GM20431 (cell line): ENCODE data around the gene DPEP2NB.
"Not testable (repeated sequence)": the region's sequence is repeated elsewhere in the genome, so short reads cannot be mapped to it uniquely, and the experiment has no call there.

Experiments
- in situ Hi-C: fragments of 300-500 bp; cut with MseI, MboI; formaldehyde crosslinking; loops from one replicate; pipeline ENCODE4 v1.15.0; 2020; ENCODE audit warnings: low sequenced_read_pairs; ENCODE audit not compliant: unreplicated experiment

Gene DPEP2NB

DNA sequence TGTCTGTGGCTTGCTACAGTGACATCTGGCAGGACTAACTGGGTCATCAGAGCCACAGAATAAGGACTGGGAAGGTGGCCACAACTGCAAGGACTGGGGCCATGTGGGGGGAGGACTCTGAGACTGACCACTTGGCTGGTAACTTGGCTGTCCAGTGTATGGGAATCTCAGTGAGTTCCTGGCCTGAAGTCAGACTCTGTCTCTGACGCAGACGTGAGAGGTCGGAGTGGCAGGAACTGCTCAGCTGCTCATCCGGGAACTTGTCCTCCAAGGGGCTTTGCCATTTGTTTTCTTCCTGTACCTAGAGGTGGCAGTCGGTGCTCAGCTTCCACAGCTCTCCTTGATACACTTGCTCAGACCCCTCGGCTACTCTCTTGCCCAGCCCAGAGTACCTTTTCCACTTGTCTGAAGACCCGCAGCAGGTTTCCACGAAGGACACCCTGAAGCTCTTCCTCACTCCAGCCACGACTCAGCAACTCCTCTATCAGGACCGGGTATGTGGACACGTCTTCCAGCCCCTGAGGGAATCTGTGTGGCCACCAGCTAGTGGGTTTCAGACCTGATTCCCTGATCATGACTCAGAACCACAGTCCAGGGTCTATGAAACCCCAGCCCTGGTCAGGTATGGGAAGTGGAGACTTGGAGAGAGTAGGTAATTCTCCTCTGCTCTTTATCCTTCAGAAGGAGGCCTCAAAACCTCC lies 28.1 kb downstream of the DPEP2NB start:
- in situ Hi-C loops, result no loop called here

DNA sequence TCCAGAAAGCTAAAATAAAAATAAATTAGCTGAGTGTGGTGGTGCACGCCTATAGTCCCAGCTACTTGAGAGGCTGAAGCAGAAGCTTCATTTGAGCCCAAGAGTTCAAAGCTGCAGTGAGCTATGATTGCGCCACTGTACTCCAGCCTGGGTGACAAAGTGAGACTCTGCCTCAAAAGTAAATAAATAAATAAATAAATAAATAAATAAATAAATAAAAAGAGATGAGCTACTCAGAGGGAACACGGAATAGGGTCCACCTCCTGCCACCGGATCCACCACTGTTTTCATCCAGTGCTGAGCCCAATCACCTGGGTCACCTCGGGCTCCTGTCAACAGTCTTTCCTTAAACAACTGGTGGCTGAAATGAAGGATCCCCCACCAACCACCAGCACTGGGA lies 28.8 kb downstream of the DPEP2NB start:
- in situ Hi-C loops, result no loop called here

DNA sequence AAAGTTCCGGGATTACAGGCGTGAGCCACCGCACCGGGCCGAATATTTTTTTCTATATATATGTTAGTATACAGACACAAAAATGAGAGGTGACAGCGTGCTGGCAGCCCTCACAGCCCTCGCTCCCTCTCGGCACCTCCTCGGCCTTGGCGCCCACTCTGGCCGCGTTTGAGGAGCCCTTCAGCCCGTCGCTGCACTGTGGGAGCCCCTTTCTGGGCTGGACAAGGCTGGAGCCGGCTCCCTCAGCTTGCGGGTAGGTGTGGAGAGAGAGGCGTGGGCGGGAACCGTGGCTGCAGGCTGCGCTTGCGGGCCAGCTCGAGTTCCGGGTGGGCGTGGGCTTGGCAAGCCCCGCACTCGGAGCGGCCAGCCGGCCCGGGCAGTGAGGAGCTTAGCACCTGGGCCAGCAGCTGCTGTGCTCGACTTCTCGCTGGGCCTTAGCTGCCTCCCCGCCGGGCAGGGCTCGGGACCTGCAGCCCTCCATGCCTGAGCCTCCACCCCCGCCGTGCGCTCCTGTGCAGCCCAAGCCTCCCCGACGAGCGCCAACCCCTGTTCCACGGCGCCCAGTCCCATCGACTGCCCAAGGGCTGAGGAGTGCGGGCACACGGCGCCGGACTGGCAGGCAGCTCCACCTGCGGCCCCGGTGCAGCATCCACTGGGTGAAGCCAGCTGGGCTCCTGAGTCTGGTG lies 33.6 kb downstream of the DPEP2NB start:
- in situ Hi-C loops, result no loop called here

DNA sequence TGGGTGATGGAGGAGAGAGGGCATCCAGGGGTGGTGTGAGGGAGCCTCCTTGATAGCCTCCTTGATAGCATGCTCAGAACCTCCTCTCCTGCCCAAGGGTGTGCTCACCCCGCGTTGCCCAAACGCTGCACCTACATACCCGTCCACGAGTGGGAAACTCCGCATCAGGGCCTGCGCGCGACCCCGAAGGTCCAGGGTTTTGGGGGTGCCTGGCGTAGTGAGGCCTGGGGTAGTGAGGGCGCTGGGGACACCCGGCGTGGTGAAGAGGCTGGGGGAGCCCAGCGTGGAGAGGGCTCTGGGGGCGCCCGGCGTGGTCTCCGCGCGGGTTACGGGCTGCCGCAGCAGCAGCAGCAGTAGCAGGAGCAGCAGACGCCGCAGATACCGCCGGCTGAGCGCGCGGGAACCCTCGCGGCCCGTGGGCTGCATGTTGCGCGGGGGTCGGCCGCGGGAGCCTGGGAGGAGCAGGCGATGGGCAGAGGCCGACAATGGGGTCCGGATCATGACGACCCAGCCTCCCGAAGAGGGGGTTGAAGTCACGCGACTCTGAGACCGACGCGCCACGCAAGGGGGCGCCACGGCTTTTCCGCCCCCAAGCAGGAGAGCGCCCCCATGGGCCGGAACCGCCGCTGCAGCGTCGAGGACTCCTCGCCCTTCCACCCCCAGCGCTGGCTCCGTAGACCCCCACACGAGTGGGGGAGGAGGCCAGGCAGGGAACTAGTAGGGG lies 35.6 kb downstream of the DPEP2NB start, which contains the start of gene DPEP3:
TSS of gene DPEP3 (minus strand) at position 545 of the 724 bp plus-strand sequence. CDS start at position 426, 119 bp downstream.
- in situ Hi-C loops, result no loop called here

DNA sequence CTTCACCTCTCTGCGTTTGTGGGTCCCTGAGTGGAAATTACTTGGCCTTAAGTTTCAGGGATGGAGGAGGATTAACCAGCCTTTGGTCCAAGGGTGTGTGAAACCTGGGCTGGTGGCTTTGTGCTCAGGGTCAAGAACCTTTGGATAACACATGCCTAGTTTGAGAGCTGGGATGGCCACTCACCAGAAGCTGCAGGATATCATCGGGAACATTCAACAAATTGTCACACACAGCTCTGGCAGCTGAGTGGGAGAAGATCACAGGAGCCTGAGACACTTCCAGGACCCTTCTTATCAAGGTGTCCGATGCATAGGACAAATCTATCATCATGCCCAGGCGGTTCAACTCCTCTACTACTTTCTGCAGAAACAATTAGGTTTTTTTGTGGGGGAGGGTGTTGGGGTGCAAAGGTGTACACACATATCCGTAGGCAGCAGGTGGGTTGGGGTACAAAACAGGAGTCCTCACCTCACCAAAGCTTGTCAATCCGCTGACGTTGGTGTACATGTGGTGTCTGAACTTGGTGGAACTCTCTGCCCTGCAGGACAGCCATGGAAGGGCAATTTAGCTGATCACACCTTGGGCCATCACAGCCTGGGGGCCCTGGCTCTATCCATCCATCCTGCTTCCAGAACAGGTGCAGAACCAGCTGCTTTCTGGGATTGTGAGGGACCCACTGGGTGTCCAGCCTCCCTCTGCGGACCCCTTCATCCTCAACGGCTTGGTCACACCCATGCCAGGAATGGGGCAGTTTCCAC lies 38.1 kb downstream of the DPEP2NB start:
- in situ Hi-C loops, result no loop called here

DNA sequence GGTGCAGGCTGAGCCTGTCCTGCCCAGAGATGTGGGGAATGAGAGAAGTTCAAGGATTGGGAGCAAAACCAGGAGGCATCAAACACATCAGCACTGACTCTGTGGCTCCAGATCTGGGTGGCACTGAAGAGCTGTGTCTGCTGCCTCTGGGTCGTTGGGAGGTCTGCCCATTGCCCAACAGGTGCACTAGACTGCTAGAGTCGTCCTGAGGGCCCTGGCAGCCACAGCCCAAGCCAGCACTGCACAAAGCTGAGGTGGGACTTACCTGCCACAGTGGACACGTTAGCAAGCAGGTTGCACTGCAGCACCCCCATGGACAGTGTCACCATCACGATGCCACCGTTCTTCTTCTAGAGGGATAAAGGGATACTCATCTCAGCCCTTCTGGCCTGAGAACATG lies 38.7 kb downstream of the DPEP2NB start:
- in situ Hi-C loops, result no loop called here

DNA sequence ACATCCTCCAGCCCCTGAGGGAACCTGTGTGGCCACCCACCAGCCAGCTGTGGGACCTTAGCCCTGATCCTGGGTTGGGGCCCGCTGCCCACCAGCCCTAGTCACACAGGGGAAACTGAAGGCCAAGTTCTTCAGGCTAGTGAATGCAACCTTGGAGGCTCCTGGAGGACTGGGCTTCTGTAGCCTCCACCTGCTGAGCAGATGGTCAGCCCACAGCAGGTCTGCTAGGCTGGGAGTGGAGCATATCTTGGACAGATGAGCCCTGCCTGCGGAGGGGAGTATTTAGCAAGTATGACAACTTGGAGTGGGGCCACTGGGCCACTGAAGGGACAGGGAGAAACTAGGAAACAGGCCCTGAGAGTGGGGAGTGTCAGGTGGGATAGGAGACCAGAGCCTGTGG lies 39.5 kb downstream of the DPEP2NB start:
- in situ Hi-C loops, result no loop called here

DNA sequence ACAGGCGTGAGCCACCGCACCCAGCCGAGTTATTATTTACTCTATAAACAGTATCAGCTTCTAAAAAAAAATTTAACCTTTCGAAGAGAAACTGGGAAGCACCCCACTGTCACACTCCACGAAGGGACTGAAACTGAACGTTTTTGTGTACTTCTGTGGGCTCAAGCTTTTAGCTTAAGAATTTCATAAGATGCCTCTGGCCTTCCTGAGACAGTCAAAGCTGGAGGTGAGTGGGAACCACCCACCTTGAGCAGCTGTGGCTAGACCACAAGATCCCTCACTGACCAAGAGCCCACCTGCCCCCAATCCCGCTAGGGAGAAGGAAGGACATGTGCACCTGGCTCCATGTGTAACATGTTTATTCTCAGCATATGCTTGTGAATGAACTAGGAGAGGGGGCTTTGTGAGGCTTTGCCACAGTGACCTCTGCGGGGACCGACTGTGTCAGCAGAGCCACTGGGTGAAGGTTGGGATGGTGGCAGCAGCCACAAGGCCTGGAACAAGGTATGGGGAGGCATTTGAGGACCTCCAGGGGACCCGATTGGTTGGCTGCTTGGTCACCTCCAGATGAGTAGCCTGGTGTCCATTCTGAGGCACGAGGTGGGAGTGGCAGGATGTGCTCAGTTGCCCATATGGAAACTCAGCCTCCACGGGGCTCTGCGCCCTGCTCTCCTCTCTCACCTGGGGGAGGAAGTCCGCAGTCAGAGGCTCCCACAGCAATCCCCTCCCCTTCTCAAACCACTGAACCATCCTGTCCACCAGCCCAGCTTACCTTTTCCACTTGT lies 40.2 kb downstream of the DPEP2NB start:
- in situ Hi-C loops, result no loop called here

DNA sequence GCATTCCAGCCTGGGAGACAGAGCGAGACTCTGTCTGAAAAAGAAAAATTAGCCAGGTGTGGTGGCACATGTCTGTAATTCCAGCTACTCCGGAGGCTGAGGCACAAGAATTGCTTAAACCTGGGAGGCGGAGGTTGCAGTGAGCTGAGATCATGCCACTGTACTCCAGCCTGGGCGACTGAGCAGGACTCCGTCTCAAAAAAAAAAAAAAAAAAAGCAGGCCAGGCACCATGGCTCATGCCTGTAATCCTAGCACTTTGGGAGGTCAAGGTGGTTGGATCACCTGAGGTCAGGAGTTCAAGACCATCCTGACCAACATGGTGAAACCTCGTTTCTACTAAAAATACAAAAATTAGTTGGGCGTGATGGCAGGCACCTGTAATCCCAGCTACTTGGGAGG lies 43.4 kb downstream of the DPEP2NB start:
- in situ Hi-C loops, result not testable (repeated sequence)

DNA sequence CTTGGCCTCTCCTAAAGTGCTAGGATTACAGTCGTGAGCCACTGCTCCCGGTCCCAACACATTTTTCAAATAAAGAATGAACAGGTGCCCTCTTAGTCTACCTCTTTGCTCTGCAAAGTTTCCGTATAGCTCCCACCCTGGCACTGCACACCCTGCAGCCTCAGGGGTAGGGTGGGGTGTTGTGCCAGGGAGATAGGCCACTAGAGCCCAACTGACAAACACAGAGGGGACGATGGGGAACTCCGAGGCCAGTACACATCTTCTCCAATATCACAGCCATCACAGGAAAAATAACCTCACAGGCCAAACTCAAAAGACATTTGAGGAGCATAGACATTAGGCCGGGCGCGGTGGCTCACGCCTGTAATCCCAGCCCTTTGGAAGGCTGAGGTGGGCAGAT lies 44.6 kb downstream of the DPEP2NB start:
- in situ Hi-C loops, result no loop called here

DNA sequence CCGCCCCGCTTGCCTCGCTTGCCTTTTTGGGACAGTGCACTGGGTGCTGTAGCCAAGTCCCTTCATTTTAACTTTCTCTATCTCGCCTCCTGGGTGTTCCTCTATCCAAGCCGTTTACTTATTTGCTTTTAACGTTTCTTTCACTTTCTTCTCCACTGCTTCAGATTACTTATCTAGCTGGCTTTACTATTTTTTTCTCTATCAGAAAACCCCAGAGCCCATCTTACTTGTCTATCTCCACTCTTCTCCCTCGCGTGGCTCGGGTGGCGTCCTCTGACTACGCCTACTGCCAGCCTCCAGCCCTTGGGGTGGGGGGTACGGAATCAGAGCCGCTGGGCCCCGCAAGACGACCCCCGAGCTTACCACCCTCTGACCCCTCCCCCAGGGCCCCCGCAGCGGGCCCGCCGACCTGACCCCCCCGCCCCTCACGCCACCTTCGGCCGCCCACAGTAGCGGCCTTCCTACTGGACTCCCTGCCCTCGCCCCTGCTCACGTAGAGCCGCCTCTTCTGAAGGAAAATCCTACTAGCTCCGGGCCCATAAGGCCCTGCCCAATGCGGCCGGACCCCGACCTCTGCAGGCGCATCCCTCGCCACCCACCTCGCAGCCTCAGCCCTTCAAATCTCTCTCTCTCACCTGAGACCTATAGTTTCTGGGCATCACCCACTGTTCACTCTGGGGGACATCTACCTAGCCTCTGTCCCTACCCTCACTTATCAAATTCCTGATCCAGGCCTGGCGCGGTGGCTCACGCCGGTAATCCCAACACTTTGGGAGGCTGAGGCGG lies 46.3 kb downstream of the DPEP2NB start:
- in situ Hi-C loops, result no loop called here

DNA sequence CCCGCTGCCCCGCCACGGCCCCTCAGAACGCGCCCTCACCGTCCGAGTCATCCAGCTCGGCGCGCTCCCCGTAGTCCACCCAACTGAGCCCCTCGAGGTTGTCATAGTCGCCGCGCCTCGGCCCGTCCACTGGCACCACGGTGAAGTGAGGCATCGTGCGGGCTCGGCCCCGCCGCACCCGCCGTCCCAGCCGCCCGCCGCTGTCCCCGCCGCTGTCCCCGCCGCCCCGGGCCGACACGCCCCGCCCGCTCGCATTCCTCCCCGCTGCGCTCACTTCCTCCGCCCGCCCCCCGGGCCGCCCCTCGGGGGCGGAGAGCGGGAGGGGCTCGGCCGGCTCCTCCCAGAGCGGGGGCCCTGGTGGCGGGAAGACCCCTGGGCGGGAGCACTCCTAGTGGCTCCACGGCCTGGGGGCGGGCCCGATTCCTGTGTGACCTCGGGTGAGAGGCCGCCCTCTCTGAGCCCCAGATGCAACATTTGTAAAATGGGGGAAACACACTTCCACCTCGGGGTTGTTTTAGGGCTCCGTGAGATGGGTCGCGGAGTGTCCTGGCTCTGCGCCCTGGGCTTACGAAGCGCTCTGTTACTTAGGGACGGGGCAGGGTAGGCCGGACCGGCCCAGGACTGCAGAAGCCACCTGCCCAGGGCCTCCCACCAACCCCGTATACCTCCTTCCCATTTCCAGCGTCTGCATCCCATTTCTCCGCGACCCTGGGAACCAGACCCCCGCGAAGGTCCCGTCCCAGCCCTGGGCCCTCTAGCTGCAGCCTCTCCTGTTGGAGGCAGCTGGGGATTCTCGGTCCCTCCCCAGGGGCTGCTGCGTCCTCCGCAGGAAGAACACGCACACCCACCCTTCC lies 47.1 kb downstream of the DPEP2NB start, which contains the start of gene SLC12A4:
TSS of gene SLC12A4 (minus strand) at position 238 of the 854 bp plus-strand sequence. CDS start at position 154, 84 bp downstream.
- in situ Hi-C loops, result no loop called here

DNA sequence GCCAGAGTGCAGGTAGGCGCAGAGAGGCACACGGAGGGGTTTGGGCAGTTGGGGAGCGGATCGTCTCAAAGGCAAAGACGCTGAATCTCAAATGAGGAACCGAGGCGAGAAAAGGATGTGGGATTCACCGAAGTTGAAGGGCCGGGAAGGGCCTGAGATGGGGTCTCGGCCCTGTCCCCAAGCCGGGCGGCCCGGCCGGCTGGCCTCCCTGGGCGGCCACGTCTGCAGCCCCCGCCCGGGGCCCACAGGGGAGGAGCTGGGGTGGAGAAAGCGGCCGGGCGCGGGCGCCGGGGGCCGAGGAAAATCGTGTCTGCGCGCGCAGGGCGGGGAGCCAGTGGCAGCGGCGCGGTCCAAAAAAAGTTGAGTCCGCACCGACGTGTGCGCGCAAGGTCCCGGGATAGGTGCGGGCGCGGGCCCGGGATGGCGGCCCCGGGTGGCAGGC lies 47.7 kb downstream of the DPEP2NB start:
- in situ Hi-C loops, result no loop called here

DNA sequence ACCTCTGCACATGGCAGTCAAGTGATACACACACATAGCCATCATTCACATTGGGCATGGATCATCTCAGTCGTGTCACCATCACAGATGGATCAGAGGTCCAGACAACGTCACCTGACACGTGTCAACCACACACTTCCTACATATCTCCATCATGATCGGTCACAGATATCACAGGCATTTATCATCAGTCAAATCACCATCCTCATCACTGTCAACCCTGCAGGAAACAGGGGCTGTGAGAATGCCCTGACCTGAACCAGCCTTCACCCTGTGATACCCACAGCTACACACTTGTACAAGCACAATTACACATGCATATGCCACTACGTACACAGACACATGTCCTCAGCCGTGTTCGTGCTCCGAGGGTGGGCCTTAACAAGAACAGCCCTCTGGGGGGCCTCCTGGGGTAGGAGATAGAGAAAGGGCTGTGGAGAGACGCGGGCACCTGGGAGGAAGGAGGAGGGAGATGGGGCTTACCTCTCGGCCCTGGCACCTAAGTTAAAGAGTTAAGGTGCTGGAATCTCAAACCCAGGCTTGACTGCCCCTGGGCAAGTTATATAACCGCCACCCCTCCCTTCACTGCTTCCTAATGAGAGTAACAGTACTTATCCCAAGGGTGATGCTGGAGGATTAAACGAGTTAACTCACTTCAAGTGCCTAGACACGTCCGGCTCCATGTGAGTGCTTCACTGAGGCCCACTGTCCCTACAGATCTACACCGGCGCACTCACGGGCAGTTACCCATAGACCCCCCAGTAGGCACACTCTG lies 48.3 kb downstream of the DPEP2NB start:
- in situ Hi-C loops, result no loop called here

DNA sequence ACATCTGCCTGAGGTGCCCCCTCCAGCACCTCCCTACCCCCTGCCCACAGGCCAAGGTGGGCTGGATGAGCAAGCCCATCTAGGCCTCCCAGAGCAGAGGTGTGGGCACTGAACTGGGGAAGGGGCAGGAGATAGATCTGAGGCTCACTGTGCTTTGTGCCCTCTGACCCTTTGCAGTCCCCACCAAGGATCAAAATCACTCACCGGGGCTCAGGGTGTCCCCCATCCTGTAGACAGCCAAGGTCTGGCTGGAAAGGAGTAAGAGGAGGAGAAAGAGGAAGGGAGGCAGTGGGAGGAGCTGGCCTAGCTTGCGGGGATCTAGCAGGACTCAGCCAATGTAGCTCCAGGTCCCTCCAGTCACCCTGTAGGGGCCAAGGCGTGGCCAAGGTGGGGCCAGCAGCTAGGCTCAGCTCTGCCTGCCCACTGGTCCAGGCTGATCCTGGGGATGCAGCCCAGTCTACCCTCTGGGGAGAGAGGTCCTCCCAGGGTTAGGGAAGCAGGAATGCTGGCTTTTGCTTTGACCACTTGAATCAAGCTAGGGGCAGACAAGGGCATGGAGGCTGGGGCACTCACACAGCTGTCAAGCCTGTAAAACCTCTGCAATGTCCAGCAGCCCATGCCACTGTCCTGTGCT lies 49.0 kb downstream of the DPEP2NB start:
- in situ Hi-C loops, result no loop called here

DNA sequence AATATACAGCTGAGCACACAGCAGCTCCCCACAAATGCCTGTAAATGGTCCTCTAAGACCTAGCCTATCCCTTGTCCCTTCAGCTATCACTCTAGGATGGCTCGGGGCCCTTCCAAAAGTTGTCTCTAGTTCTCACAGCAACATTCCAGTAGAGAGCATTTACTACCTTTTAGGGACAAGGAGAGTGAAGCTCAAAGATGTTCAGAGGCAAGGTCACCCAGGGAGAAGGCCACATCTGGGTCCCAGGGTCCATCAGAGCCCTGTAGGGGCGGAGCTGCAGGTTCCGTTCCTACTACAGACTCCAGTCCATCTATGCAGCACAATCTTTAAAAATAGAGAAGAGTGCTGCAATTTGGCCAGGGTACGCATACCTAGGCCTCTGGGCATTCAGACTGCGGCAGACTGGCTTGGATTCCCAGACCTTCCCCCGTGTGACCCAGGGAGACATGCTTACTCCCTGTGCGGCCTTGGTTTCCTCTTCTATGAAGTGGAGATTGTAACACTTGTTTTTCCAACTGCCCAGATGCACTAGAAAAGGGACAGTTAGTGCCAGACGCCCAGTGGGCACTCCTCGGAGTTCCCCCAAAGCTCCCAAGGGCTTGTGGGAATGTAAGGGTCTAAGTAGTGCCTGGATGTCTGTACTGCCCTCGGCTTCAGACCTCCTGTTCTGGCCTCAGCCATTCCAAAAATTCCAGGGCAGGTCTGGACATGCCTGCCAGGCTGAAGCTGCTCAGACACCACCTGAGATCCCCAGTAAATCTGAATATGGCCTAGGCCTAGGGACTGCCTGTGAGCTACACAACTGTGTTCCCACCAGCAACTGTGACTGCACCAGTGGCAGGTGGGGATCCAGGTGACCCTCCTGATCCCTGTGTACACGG lies 49.8 kb downstream of the DPEP2NB start:
- in situ Hi-C loops, result no loop called here
